Measurements from ENCODE around the gene AJM1.

- no peak for TF ChIP-seq CTCF (IDR thresholded peaks at IDR 0.05)
- TF ChIP-seq EZH2phosphoT487 (IDR thresholded peaks at IDR 0.05): no peak
- TF ChIP-seq EZH2 (IDR thresholded peaks at IDR 0.05): no peak
These were observed 46.0 kb upstream of the AJM1 start, which contains the start of gene CCDC183 for GRCh38 chr9:136796238-136796774.
